ENCODE measurements around the gene DICER1. TPM values are rescaled to one million over a fixed set of nuclear protein-coding genes. Genes with fewer than 3 reads are reported as not detected.

DICER1 gene
- total RNA-seq, 1 experiment from 2014 or later: 14.0 TPM

GRCh38 chr14:95039993-95040348, 117.4 kb downstream of the DICER1 start:
- no peak for DNase-seq (ENCODE audit: low spot score)

- no peak for DNase-seq (ENCODE audit: low spot score)
Observed at GRCh38 chr14:95039259-95039992, 117.9 kb downstream of the DICER1 start.

- no peak for DNase-seq (ENCODE audit: low spot score)
Observed at GRCh38 chr14:95038521-95039250, 118.6 kb downstream of the DICER1 start.

GRCh38 chr14:95037273-95037672, 120.1 kb downstream of the DICER1 start:
- DNase-seq (ENCODE audit: low spot score): no peak

Other genes starting within 250 kb of the DICER1 start
- 3.7 and 4.5 TPM in 2 replicates for gene CLMN, start 162.4 kb upstream of the DICER1 start, total RNA-seq (2014; rRNA removed; shearing (Covaris generic))